HepG2 (cell line): ENCODE data around the gene MYBPC3. TPM values are rescaled to one million over a fixed set of nuclear protein-coding genes. Genes with fewer than 3 reads are reported as not detected.

Experiments
- ATAC-seq: fragments of 200-7000 bp; cut with Tn5 transposase; 3 replicates; pipeline ENCODE4 v1.9.1; 2020; ENCODE audit warnings: mild to moderate bottlenecking, moderate library complexity
- BruUV-seq: library from RNA; stranded (reverse); fragments of 400-500 nt; replicated peaks from 2 replicates; lab custom pipeline; 2021; lab: Mats Ljungman, UMichigan
- CTCF ChIA-PET: fragments of 300-600 bp; formaldehyde crosslinking; extraction: SDS; loops from one replicate; lab custom pipeline; 2021; ENCODE audit warnings: low total read pairs, inconsistent platforms, low intra/inter-chr PET ratio; lab: Yijun Ruan, JAX
- POLR2A ChIA-PET: fragments of 350-600 bp; sonication (Branson Sonifier 250); formaldehyde crosslinking; loops from one replicate; lab custom pipeline; 2020; ENCODE audit warnings: antibody characterized with exemption, inconsistent platforms; lab: Yijun Ruan, JAX
- DNase-seq: peaks from one replicate; pipeline ENCODE4 v3.0.0-alpha.2; 2015; ENCODE audit warnings: low spot score
- FAIRE-seq: peaks from 3 replicates; lab custom pipeline; 2011; peaks lifted over from hg19 to GRCh38; lab: Jason Lieb, UNC
- H2AFZ ChIP-seq: one replicate; pipeline ENCODE4 v1.6.1; 2011; ENCODE audit warnings: low read length, inconsistent platforms
- H3K27ac ChIP-seq: fragments of 300-600 bp; 3 replicates; pipeline ENCODE4 v1.8.0; 2011; ENCODE audit warnings: mixed run types, mild to moderate bottlenecking, mixed read lengths, low read length, inconsistent platforms; ENCODE audit not compliant: insufficient read depth; ENCODE audit errors: extremely low read length
- H3K27me3 ChIP-seq, 2 experiments: fragments of 200-600 bp in 1 of 2; 2 replicates in 1 of 2; 3 replicates in 1 of 2; pipeline versions ENCODE4 v1.6.0 to v1.8.0; 2011; ENCODE audit warnings: low read length in 2 of 2, mild to moderate bottlenecking in 2 of 2, moderate library complexity in 2 of 2, inconsistent platforms in 1 of 2; ENCODE audit not compliant: insufficient read depth in 2 of 2, control insufficient read depth in 1 of 2
- H3K36me3 ChIP-seq, 2 experiments: fragments of 200-600 bp in 1 of 2; replicated peaks in 1 of 2; 2 replicates in 1 of 2; 3 replicates in 1 of 2; pipeline versions ENCODE4 v1.5.1 to v1.8.0; 2011; ENCODE audit warnings: low read length in 2 of 2, inconsistent platforms in 1 of 2; ENCODE audit not compliant: insufficient read depth in 2 of 2, control insufficient read depth in 1 of 2
- H3K4me1 ChIP-seq: 2 replicates; pipeline ENCODE4 v1.5.1; 2012; ENCODE audit warnings: low read length, inconsistent platforms; ENCODE audit not compliant: insufficient read depth
- H3K4me2 ChIP-seq: 2 replicates; pipeline ENCODE4 v1.6.0; 2011; ENCODE audit warnings: low read depth, low read length, inconsistent platforms
- H3K4me3 ChIP-seq, 3 experiments: fragments of 200-600 bp in 1 of 3; sonication (generic), shearing (Covaris generic) in 1 of 3; replicated peaks in 1 of 3; 2 replicates each; pipeline ENCODE4 v1.5.1; 2011 to 2016; ENCODE audit warnings: low read length in 3 of 3, inconsistent platforms in 2 of 3, low read depth in 2 of 3, mild to moderate bottlenecking in 2 of 3, control low read depth in 1 of 3, mixed read lengths in 1 of 3; ENCODE audit not compliant: insufficient read depth in 1 of 3
- H3K79me2 ChIP-seq: one replicate; pipeline ENCODE4 v1.6.1; 2011; ENCODE audit warnings: low read length, inconsistent platforms; ENCODE audit not compliant: insufficient read depth
- H3K9ac ChIP-seq: 2 replicates; pipeline ENCODE4 v1.6.0; 2011; ENCODE audit warnings: mild to moderate bottlenecking, low read depth, low read length, inconsistent platforms; ENCODE audit not compliant: insufficient read depth
- H3K9me3 ChIP-seq: 2 replicates; pipeline ENCODE4 v1.5.1; 2012; ENCODE audit warnings: mild to moderate bottlenecking, low read length
- H4K20me1 ChIP-seq: 2 replicates; pipeline ENCODE4 v1.6.0; 2011; ENCODE audit warnings: inconsistent platforms, mild to moderate bottlenecking, low read length, moderate library complexity; ENCODE audit not compliant: insufficient read depth
- FOXP1 ChIP-seq, 2 experiments: fragments of 450-650 bp in 1 of 2; IDR thresholded peaks; 2 replicates each; pipeline ENCODE4 v1.6.1; 2017 to 2018; ENCODE audit warnings: antibody characterized with exemption in 1 of 2
- HDAC6 ChIP-seq: fragments of 200-600 bp; sonication (generic); IDR thresholded peaks from 2 replicates; pipeline ENCODE4 v1.7.0; 2017; ENCODE audit warnings: mild to moderate bottlenecking, antibody characterized with exemption, low read length, low read depth
- KDM5A ChIP-seq: fragments of 200-600 bp; sonication (generic); IDR thresholded peaks from 2 replicates; pipeline ENCODE4 v1.7.0; 2018; ENCODE audit warnings: antibody characterized with exemption, mild to moderate bottlenecking, low read length, borderline replicate concordance
- LBX2 ChIP-seq: sonication (generic); formaldehyde crosslinking; IDR thresholded peaks from 2 replicates; pipeline ENCODE4 v1.5.0; 2020; ENCODE audit warnings: missing genetic modification reagents, mild to moderate bottlenecking, borderline replicate concordance
- PHF5A ChIP-seq: IDR thresholded peaks from one replicate; pipeline ENCODE4 v1.6.1; 2018; ENCODE audit warnings: low read depth, missing genetic modification reagents; ENCODE audit not compliant: unreplicated experiment
- SKI ChIP-seq: fragments of 450-650 bp; IDR thresholded peaks from one replicate; pipeline ENCODE4 v1.6.1; 2018; ENCODE audit warnings: mild to moderate bottlenecking; ENCODE audit not compliant: partially characterized antibody
- THAP9 ChIP-seq: sonication (generic); formaldehyde crosslinking; IDR thresholded peaks from 2 replicates; pipeline ENCODE4; 2020; ENCODE audit warnings: missing genetic modification reagents, mild to moderate bottlenecking, borderline replicate concordance
- TMF1 ChIP-seq: sonication (generic); formaldehyde crosslinking; IDR thresholded peaks from 2 replicates; pipeline ENCODE4 v1.8.1; 2022; ENCODE audit warnings: low read depth, missing genetic modification reagents
- ZNF615 ChIP-seq: sonication (generic); formaldehyde crosslinking; IDR thresholded peaks from 2 replicates; pipeline ENCODE4 v1.5.0; 2020; ENCODE audit warnings: mild to moderate bottlenecking, missing genetic modification reagents, borderline replicate concordance
- ZNF839 ChIP-seq: sonication (generic); formaldehyde crosslinking; IDR thresholded peaks from 2 replicates; pipeline ENCODE4 v1.4.0; 2020; ENCODE audit warnings: missing genetic modification reagents, mild to moderate bottlenecking, borderline replicate concordance
- WGBS: methylation state at CpG from one replicate; pipeline ENCODE4 v1.1.6; 2017; ENCODE audit warnings: low lambda C conversion rate; 5-methylcytosine and 5-hydroxymethylcytosine counted together
- in situ Hi-C: cut with HindIII; loops from 2 replicates; pipeline ENCODE4 v1.10.0; 2017; ENCODE audit warnings: low pct_unique_long_range_greater_than_20kb; ENCODE audit not compliant: extremely low pct_ligation_motif_present
- intact Hi-C: fragments of 100-400 bp; cut with micrococcal nuclease; formaldehyde crosslinking; loops from one replicate; pipeline ENCODE4 v1.10.0; 2022; ENCODE audit not compliant: unreplicated experiment
- polyA plus RNA-seq, 8 experiments: library from polyadenylated mRNA; depleted of rRNA in 3 of 8; stranded (reverse) in 7 of 8; unstranded in 1 of 8; fragments of >200 nt; fragmentation: Illumina TruSeq in 4 of 8; extraction: Trizol in 4 of 8; gene quantifications; 2 replicates each; pipeline versions ENCODE4 v1.2.1 to v1.2.3, GENCODE V29; 2011 to 2016; ENCODE audit warnings: low read depth in 4 of 8, missing spikeins in 1 of 8, mixed read lengths in 1 of 8; ENCODE audit not compliant: insufficient read depth in 1 of 8
- total RNA-seq, 5 experiments: library from RNA; depleted of rRNA; stranded (reverse); fragments of >200 nt; fragmentation: Illumina TruSeq; extraction: Trizol; gene quantifications; 2 replicates each; pipeline ENCODE4 v1.2.3, GENCODE V29; 2016; ENCODE audit warnings: low read depth in 1 of 5

The MYBPC3 gene
- total and polyA plus RNA-seq, 2 of the 13 experiments (the other 11 are each of a cell fraction or from before 2014, with no cell fraction given), result not detected

GRCh38 chr11:47384498-47384897, 32.0 kb upstream of the MYBPC3 start:
- CTCF ChIA-PET, result no interaction called here
- BruUV-seq, result no TSS peak

More at GRCh38 chr11:47384498-47384897, 32.0 kb upstream of the MYBPC3 start:
- intact Hi-C loops, result no loop called here
- no peak overlapping the region for H3K27ac ChIP-seq
- H3K4me3 ChIP-seq, result no peak overlapping the region
- H3K27me3 ChIP-seq, result peaks cover 0 to 9% of the 10 kb centered on the region in 2 experiments; a peak in 2 of 5 replicates
- no peak for TF ChIP-seq FOXP1 (IDR thresholded peaks at IDR 0.05)
- no peak for TF ChIP-seq FOXP1 (CRISPR knock-in tag; IDR thresholded peaks at IDR 0.05)
- no peak for TF ChIP-seq ZNF839 (CRISPR knock-in tag)
- no peak for TF ChIP-seq PHF5A (CRISPR knock-in tag)
- TF ChIP-seq TMF1 (CRISPR knock-in tag), result no peak
- no peak for TF ChIP-seq KDM5A
- TF ChIP-seq SKI, result no peak
- no peak for TF ChIP-seq HDAC6
- TF ChIP-seq LBX2 (CRISPR knock-in tag), result no peak
- TF ChIP-seq THAP9, result no peak
- TF ChIP-seq ZNF615, result no peak
- no peak for ATAC-seq
- no peak overlapping the region for H3K9ac ChIP-seq
- no peak overlapping the region for H2AFZ ChIP-seq
- no peaks in the 10 kb centered on the region for H3K36me3 ChIP-seq
- no peaks in the 10 kb centered on the region for H3K9me3 ChIP-seq
- POLR2A ChIA-PET, result no interaction called here
- WGBS, result 58% methylated on average over 4 of the region's 4 CpGs
- no peak for DNase-seq
- H3K4me2 ChIP-seq, result no peak overlapping the region
- H3K4me1 ChIP-seq, result peaks cover 16% of the 10 kb centered on the region
- H3K79me2 ChIP-seq, result no peaks in the 10 kb centered on the region
- in situ Hi-C loops, result no loop called here
- no peaks in the 10 kb centered on the region for H4K20me1 ChIP-seq
- no peak for FAIRE-seq
